HepG2 (cell line): ENCODE results near the gene SCML1. TPM values are rescaled to one million over a fixed set of nuclear protein-coding genes. Genes with fewer than 3 reads are reported as not detected.
A peak's percentile ranks its signal among the peaks of the same experiment; 100 is the strongest.

Experiments
- ATRX ChIP-seq: sonication (generic); formaldehyde crosslinking; IDR thresholded peaks from 2 replicates; pipeline ENCODE4 v1.4.0; 2020; ENCODE audit warnings: missing genetic modification reagents, borderline replicate concordance
- CBX2 ChIP-seq, 2 experiments: fragments of 200-600 bp in 1 of 2; sonication (generic); formaldehyde crosslinking in 1 of 2; IDR thresholded peaks; 2 replicates each; pipeline versions ENCODE4 v1.7.0 to v1.8.1; 2018 to 2022; ENCODE audit warnings: low read depth in 2 of 2, low read length in 1 of 2, mild to moderate bottlenecking in 1 of 2, missing genetic modification reagents in 1 of 2
- CEBPB ChIP-seq: IDR thresholded peaks from 2 replicates; pipeline ENCODE4 v1.6.1; 2011; ENCODE audit warnings: low read depth, low read length, improper control_type of control experiment, borderline replicate concordance
- DDIT3 ChIP-seq: sonication (generic); formaldehyde crosslinking; IDR thresholded peaks from 2 replicates; pipeline ENCODE4 v1.4.0; 2020; ENCODE audit warnings: mild to moderate bottlenecking, missing genetic modification reagents
- FLYWCH1 ChIP-seq: sonication (generic); formaldehyde crosslinking; IDR thresholded peaks from 2 replicates; pipeline ENCODE4 v1.8.1; 2023; ENCODE audit warnings: mild to moderate bottlenecking, missing genetic modification reagents
- MAFG ChIP-seq: sonication (generic); formaldehyde crosslinking; IDR thresholded peaks from 2 replicates; pipeline ENCODE4 v1.5.1; 2020; ENCODE audit warnings: mild to moderate bottlenecking, missing genetic modification reagents
- RFXANK ChIP-seq: IDR thresholded peaks from 2 replicates; pipeline ENCODE4 v1.6.1; 2016
- ZBTB33 ChIP-seq: sonication (generic); formaldehyde crosslinking; IDR thresholded peaks from 2 replicates; pipeline ENCODE4 v1.4.0; 2020; ENCODE audit warnings: missing genetic modification reagents
- ZNF142 ChIP-seq: sonication (generic); formaldehyde crosslinking; IDR thresholded peaks from 2 replicates; pipeline ENCODE4 v1.4.0; 2020; ENCODE audit warnings: missing genetic modification reagents
- ZNF687 ChIP-seq: sonication (generic); formaldehyde crosslinking; IDR thresholded peaks from 2 replicates; pipeline ENCODE4 v1.5.1; 2020; ENCODE audit warnings: mild to moderate bottlenecking, missing genetic modification reagents, moderate library complexity
- ZNF773 ChIP-seq: sonication (generic); formaldehyde crosslinking; IDR thresholded peaks from 2 replicates; pipeline ENCODE4 v1.4.0; 2020; ENCODE audit warnings: missing genetic modification reagents, borderline replicate concordance
- polyA plus RNA-seq, 8 experiments: library from polyadenylated mRNA; depleted of rRNA in 3 of 8; stranded (reverse) in 7 of 8; unstranded in 1 of 8; fragments of >200 nt; fragmentation: Illumina TruSeq in 4 of 8; extraction: Trizol in 4 of 8; gene quantifications; 2 replicates each; pipeline versions ENCODE4 v1.2.1 to v1.2.3, GENCODE V29; 2011 to 2016; ENCODE audit warnings: low read depth in 4 of 8, missing spikeins in 1 of 8, mixed read lengths in 1 of 8; ENCODE audit not compliant: insufficient read depth in 1 of 8
- total RNA-seq, 5 experiments: library from RNA; depleted of rRNA; stranded (reverse); fragments of >200 nt; fragmentation: Illumina TruSeq; extraction: Trizol; gene quantifications; 2 replicates each; pipeline ENCODE4 v1.2.3, GENCODE V29; 2016; ENCODE audit warnings: low read depth in 1 of 5

SCML1 gene
- total and polyA plus RNA-seq, 2 of the 13 experiments (the other 11 are each of a cell fraction or from before 2014, with no cell fraction given) = 24.2 to 129 TPM

GRCh38 chrX:17697191-17697590, 40.1 kb upstream of the SCML1 start (continued):
- no peak for TF ChIP-seq ZNF687
- peak; percentile 10; the same call in 1 of the 2 replicates for TF ChIP-seq CEBPB
- TF ChIP-seq CBX2 (IDR thresholded peaks at IDR 0.05; ENCODE audit: low read depth, low read length) = no peak
- no peak for TF ChIP-seq CBX2 (CRISPR knock-in tag; IDR thresholded peaks at IDR 0.05; ENCODE audit: low read depth)
- no peak for TF ChIP-seq MAFG (CRISPR knock-in tag)
- TF ChIP-seq RFXANK (CRISPR knock-in tag) = no peak
- TF ChIP-seq ATRX (CRISPR knock-in tag) = no peak
- no peak for TF ChIP-seq ZBTB33
- TF ChIP-seq ZNF773 (CRISPR knock-in tag) = no peak
- no peak for TF ChIP-seq DDIT3 (CRISPR knock-in tag)
- TF ChIP-seq FLYWCH1 (CRISPR knock-in tag) = no peak
- no peak for TF ChIP-seq ZNF142
